ENCODE data around the gene SLC43A3. TPM values are rescaled to one million over a fixed set of nuclear protein-coding genes. Genes with fewer than 3 reads are reported as not detected.

SLC43A3 gene
- total RNA-seq = 26.7 TPM
- long read RNA-seq, transcript SLC43A3-203 (14 exons, 2,617 nt) = major isoform, 19 of 43 reads
- long read RNA-seq, partial matches to known transcripts = 8 of 43 reads
- long read RNA-seq, other reads (novel, unspliced or antisense) = 13 of 43 reads

DNA sequence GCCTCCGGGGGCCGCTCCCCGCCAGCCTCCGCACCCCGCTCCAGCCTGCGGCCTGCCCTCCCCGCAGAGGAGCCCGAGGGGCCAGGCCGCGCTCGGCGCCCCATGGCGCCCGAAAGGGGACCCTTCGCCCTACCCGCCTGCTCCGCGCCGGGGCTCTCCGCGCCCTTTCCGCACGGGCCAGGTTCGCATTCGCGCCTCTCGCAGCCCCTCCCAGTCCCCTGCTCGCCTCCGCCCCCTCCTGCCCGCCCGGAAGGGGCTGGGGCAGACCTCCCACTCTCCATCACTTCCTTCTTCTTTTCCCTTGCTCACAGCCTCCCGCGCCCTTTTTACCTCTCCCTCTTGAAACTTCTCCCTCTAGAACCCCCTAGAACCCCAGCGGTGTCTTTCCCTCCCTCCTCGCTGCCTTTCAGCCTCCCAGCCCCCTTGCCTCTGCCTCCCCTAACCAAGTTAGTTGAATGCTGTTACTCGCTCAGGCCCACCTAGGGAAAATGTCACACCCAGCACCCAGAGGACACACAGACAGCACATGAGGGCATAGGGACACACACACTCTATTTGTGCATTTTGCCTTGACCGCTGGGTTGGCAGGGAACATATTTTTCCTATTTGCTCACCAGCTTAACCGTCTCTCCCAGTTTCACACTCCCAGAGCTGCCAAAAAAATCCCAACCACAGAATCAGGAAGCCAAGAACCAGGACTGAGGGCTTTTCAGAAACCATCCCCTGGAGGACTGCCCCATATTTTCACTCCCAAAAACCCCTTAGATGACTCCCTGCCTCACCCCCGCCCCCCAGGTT, at the start of gene SLC43A3:
SLC43A3 (minus strand) TSS at position 193 of the 798 bp plus-strand sequence. CDS start 949 bp downstream, outside the sequence.
- intact Hi-C loops (cut with DNase I) = loop anchor here (5.0 kb wide), 1 partner anchor 80 kb away; no protein-coding TSS in a partner anchor
- DNase-seq (ENCODE audit: low spot score) = peak; percentile 89

DNA sequence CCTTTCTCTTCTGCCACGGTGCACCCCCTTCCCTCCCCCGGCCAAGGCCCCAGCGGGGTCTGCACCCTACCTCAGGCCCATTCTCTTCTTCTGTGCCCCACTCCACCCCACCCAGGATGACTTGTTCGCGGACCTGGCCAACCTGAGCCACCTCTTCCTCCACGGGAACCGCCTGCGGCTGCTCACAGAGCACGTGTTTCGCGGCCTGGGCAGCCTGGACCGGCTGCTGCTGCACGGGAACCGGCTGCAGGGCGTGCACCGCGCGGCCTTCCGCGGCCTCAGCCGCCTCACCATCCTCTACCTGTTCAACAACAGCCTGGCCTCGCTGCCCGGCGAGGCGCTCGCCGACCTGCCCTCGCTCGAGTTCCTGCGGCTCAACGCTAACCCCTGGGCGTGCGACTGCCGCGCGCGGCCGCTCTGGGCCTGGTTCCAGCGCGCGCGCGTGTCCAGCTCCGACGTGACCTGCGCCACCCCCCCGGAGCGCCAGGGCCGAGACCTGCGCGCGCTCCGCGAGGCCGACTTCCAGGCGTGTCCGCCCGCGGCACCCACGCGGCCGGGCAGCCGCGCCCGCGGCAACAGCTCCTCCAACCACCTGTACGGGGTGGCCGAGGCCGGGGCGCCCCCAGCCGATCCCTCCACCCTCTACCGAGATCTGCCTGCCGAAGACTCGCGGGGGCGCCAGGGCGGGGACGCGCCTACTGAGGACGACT, 49.3 kb upstream of the SLC43A3 start:
- intact Hi-C loops (cut with DNase I) = loop anchor here (2.0 kb wide), 1 partner anchor 19 kb away; no protein-coding TSS in a partner anchor
- DNase-seq (ENCODE audit: low spot score) = no peak

DNA sequence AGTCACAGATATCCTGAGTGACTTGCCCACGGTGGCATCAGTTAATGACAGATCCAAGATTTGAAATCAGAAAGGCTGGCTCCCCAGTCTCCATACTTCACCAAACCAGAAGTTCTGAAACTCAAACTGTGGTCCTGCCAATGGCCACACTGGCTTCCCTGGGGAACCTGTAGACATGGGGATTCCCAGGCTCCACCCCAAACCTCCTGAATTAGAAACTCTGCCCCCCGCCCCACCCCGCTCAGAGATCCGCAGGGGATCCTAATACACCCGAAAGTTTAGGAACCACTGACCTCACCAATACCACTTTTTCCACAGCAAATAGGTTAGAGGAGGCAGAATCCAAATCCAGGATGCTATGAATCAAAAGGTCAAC, 48.7 kb upstream of the SLC43A3 start:
- no peak for DNase-seq (ENCODE audit: low spot score)
- intact Hi-C loops (cut with DNase I) = loop anchor here (2.0 kb wide), 1 partner anchor 19 kb away; no protein-coding TSS in a partner anchor

DNA sequence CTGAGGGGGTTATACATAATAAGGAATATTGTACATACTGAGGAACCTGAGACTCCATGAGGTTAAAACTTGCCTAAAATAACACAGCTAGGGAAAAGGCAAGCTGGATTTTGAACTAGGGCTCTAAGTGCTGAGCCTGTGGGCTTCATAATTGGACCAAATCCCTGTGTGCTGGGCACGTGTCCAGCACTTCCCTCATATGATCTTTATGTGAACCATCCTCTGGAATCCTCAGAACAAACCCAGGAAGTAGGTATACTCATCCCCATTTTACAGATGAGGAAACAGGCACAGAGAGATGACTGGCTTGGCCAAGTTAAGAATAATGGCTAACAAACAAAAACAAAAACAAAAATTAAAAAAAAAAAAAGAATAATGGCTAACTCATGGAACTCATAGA, 48.3 kb upstream of the SLC43A3 start:
- DNase-seq (ENCODE audit: low spot score) = no peak
- intact Hi-C loops (cut with DNase I) = no loop called here

DNA sequence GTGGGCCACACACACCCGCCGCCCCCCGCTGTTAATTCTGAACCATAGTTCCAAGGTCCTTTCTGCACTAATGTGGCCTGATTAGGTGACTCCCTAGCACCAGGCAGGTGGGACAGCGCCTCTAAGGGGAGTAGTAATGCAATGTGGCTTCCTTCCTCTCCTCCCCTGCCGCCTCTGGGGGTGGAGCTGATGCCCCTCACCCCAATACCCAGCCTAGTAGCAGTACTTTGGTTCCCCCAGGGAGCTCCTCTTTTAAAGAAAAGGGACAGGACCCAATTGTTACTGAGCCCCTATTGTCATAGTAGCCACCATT, 47.8 kb upstream of the SLC43A3 start:
- intact Hi-C loops (cut with DNase I) = no loop called here
- no peak for DNase-seq (ENCODE audit: low spot score)

DNA sequence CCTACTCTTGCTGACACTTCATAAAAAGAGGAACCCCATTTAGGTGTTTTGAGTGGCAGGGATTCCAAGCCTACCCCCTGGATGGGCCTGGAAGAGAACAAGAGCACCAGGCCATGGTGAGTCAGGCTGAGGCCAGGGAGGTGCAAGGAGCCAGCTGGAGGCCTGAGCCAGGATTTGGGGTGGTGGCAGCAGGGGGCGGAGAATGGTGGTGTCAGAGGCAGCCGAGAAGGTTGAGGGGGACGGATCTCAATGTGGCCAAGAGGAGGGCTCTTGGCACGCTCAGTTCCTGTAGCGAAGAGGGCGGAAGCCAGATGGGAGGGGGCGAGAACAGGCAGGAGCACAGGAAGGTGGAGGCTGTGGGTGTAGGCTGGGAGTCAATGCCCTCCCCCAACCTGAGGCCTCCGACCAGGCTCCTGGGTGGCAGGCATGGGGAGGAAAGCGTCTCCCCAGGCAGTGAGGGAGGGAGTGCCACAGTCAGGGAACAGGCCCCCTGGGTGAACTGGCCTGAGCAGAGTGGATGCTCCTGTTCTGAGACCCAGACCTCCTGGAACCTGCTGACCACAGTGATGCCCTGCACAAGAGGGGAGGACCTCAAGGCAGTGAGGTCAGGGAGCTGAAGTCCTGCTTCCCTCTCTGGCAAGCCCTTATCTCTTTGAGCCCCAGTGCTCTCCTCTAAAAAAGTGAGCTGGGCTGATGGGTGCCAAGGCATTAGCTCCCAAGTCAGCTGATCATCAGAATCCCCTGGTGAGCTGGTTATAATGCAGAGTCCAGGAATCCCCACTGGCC, 47.3 kb upstream of the SLC43A3 start:
- no peak for DNase-seq (ENCODE audit: low spot score)
- intact Hi-C loops (cut with DNase I) = no loop called here

DNA sequence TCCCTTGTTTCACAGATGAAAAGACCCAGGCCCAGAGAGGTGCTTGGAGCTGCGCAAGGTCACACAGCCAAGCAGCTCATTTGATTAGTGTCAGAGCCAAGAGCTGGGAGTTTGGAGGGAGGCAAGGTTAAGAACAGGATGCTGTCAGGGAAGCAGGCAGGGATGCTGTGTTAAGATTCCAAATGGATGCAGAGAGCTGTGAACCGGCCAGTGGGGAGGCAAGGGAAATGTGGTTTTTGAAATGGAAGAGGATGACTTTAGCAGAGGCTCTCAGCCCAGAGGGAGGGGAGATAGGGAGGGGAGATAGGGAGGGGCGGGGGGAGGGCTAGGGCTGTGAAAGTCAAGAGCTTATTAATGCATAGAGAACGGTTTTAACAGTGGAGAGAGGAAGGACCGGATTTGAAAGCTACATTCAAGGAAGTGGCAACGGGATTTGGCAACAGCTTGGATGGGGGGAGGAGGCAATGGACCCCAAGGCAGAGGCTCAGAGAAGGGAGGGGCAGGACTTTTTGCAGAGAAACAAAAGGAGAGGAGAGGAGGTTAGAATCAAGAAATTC, 46.4 kb upstream of the SLC43A3 start:
- no peak for DNase-seq (ENCODE audit: low spot score)
- intact Hi-C loops (cut with DNase I) = no loop called here

DNA sequence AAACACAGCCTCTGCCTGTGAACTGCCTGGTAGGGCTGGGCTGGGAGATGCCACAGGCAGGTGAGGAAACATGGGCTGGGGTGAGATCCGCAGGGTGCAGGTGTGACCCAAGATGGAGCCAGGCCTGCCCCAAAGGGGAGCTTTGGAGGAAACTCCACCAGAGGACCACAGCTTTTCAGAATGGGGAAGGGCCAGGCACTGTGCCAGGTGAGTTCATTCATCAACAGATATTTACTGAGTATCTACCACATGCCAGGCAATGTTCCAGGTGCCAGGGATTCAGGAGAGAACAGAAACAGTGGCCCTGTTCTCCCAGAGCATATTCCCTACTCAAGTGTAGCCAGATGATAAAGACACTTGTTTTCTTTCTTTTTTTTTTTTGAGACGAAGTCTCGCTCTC, 44.6 kb upstream of the SLC43A3 start:
- DNase-seq (ENCODE audit: low spot score) = no peak
- intact Hi-C loops (cut with DNase I) = no loop called here

DNA sequence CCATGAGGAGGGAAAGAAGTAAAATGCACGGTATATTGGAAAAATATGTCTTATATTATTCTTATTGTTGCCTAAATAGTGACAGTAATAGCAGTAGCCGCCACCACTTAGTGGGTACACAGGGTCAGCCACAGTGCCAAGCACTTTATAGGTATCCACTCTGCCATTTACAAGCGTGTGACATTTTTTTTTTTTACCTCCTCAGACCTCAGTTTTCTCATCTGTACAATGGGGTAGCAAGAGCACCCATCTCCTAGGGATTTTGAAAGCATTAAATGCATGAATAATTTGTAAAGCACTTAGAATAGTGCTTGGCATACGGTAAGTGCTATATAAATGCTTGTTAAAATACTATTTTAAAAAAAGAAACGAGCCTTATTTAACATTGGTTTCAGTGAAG, 42.3 kb upstream of the SLC43A3 start:
- no peak for DNase-seq (ENCODE audit: low spot score)
- intact Hi-C loops (cut with DNase I) = no loop called here

DNA sequence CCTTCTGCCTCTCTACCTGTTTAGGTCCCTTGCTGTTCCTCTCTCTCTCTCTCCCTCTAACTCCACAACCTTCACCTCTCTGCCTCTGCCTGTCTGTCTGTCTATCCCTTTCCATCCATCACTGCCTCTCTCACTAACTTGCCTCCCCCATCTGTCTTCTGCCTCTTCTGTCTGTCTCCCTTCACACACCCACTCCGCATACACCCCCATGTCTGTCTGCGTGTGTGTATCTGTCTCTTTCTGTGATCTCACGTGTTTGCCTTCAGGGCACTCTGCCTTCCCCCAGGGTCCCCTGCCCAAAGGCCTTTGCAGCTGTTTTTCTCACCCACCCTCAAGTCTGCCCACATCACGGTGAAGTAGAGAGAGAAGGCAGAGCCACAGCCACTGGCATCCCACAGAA, 41.4 kb upstream of the SLC43A3 start:
- DNase-seq (ENCODE audit: low spot score) = no peak
- intact Hi-C loops (cut with DNase I) = no loop called here

DNA sequence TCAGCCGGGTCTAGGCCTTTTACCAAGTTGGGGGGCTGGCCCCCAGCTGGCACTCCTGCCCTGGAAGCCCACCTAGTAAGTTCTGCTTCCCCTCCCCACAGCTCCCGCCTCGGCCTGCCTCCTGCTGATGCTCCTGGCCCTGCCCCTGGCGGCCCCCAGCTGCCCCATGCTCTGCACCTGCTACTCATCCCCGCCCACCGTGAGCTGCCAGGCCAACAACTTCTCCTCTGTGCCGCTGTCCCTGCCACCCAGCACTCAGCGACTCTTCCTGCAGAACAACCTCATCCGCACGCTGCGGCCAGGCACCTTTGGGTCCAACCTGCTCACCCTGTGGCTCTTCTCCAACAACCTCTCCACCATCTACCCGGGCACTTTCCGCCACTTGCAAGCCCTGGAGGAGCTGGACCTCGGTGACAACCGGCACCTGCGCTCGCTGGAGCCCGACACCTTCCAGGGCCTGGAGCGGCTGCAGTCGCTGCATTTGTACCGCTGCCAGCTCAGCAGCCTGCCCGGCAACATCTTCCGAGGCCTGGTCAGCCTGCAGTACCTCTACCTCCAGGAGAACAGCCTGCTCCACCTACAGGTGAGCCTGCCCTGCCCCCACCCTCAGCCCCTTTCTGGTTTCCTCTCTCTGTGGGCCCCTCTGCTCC, 40.7 kb upstream of the SLC43A3 start:
- intact Hi-C loops (cut with DNase I) = no loop called here
- DNase-seq (ENCODE audit: low spot score) = no peak

DNA sequence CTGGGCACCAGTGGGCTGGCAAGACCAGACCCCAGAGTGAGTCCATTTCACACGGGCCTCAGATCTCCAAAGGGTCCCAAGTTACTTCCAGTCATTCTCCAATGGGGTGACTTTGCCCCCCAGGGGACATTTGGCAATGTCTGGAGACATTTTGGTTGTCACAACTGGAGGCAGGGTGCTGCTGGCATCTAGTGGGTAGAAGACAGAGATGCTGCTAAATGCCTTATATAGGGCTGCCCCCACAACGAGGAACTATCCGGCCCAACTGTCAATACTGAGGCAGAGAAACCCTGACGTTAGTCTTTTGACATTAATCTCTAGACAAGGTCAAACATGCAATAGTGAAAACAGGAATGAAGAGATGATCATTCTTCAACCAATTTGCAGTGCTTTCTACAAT, 39.8 kb upstream of the SLC43A3 start:
- DNase-seq (ENCODE audit: low spot score) = no peak
- intact Hi-C loops (cut with DNase I) = no loop called here

DNA sequence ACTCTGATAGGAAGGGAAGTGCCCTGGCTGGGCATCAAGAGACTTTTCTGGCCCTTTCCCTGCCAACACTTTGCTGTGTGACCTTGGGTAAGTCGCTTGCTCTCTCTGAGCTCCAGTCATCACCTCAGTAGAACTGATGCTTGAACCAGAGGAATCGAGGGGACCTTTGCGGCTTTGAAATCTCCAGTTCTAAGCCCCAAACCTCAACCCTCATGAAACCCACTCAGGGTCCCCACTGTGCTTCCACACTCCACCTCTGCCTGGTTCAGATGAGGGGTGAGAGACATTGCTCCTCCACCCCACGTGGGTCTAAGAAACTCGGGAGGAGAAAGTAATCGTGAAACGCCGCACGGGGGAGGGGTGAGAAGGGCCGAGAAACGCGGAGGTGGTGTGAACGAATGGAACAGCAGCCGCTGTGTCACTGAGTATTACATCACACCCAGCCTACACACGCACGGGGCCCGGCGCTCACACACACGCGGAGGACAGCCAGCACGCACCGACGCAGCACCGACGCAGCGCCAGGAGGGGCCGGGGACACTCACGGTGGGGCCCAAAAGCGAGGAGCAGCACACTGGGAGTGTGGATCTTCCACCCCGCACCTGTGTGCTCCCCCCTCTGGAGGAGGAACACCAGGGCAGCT, 37.7 kb upstream of the SLC43A3 start:
- no peak for DNase-seq (ENCODE audit: low spot score)
- intact Hi-C loops (cut with DNase I) = no loop called here

DNA sequence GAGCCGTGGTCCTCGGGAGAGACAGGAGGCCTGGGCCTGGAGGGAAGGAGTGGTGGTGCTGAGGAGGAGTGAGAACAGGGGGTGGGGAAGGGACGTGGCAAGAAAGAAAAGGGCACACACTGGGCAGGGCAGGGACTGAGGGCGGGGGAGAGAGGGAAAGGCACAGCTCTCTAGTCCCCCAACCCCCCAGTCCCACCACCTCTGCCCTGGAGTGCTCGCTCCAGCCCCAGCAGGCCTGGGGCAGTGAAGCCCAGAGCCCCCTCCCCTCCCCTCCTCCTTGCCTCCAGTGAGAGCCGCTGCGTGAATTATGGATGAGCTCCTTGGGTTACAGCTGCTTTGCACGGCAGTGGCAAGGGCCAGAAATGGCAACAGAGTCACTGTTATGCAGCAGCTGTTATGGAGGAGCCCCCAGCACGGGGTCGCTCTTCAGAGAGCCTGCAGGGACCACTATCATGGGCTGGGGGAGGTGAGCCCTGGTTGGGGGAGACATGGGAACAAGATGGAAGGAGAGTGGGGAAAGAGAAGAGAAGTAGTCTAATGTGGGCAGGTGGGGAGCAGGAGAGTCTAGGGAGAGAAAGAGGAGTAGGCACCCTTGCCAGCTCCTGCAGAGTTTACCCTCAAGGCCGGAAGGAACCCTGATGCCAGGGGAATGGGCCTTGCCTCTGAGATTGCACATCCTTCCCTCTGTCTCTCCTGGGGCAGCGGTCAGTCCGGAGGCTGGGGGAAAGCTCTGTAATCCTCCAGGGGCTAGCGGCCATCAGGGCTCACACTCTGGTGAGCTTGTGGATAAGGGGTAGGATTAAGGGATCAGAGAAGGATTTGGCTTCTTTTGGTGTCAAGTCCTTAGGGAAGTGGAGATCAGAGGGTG, 37.0 kb upstream of the SLC43A3 start:
- intact Hi-C loops (cut with DNase I) = no loop called here
- no peak for DNase-seq (ENCODE audit: low spot score)

DNA sequence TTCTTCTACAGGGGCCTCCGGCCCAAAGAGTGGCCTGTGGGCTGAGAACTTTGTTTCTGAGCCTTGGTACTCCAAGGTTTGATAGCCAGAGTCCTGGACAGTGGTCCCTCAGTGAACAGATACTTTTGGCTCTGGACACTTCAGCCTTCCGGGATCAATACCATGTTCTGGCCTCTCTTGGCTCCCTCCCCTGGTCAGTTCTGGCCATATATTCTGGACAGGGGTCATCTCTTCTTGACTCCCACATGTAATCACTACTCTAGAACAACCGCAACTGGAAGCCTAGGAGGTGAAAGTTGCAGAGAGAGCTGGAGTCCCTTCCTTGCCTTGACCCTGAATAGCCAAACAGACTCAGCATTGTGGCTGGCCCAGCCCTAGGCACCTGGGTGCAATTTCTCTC, 35.7 kb upstream of the SLC43A3 start:
- intact Hi-C loops (cut with DNase I) = no loop called here
- DNase-seq (ENCODE audit: low spot score) = no peak

DNA sequence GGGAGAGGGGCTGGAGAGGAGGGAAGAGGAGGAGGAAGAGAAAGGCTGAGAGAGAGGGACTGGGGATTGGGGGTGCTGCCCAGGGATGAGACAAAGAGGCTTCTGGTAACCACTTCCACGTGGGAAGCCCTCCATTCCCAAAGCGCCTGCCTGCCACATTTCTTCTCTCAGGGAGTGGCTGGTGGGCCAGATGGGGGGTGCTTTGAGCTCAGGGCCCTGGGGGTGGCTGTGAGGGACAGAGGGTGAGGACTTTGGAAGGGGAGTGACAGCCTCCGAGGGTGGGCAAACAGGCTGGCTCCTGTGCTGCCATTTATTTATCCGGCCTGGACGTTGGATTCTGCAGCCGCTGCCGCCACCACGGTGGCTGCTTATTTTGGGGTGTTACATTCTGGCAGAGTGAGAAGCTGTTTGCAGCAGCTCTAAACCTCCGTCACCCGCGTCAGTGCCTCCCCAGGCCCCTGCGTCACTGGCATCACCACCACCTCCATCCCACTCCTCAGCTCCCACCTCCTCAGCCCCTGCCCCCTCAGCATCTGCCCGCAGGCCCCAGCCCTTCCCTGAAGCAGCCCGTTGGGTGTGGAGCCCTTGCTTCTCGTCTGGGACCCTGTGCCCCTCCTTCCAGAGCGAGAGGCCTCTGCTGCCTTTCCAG, 35.0 kb upstream of the SLC43A3 start:
- intact Hi-C loops (cut with DNase I) = no loop called here

More for the DNA sequence above, 35.0 kb upstream of the SLC43A3 start:
- DNase-seq (ENCODE audit: low spot score) = no peak
